SK-MEL-5 (cell line): ENCODE measurements around the gene LMO1. TPM values are rescaled to one million over a fixed set of nuclear protein-coding genes. Genes with fewer than 3 reads are reported as not detected.

Experiments used
- DNase-seq: peaks from one replicate; pipeline ENCODE4 v3.0.0-alpha.2; 2016; ENCODE audit warnings: low read depth, low spot score
- in situ Hi-C: cut with HindIII; loops from 2 replicates; pipeline ENCODE4 v1.10.0; 2016; ENCODE audit warnings: low sequenced_read_pairs, high pct_unique_total_duplicates, low pct_unique_long_range_greater_than_20kb
- total RNA-seq: library from RNA; depleted of rRNA; stranded (reverse); fragments of >200 nt; shearing (Covaris generic); gene quantifications from 2 replicates; pipeline ENCODE4 v1.2.3, GENCODE V29; 2014

Gene LMO1
- total RNA-seq, 1 experiment from 2014 or later = not detected

- in situ Hi-C loops = no loop called here
These were observed 7.2 kb downstream of the LMO1 start for GRCh38 chr11:8256271-8257002.

GRCh38 chr11:8253566-8253965, 10.1 kb downstream of the LMO1 start:
- no peak for DNase-seq
- in situ Hi-C loops = no loop called here

More at GRCh38 chr11:8256271-8257002, 7.2 kb downstream of the LMO1 start:
- DNase-seq = no peak

DNA sequence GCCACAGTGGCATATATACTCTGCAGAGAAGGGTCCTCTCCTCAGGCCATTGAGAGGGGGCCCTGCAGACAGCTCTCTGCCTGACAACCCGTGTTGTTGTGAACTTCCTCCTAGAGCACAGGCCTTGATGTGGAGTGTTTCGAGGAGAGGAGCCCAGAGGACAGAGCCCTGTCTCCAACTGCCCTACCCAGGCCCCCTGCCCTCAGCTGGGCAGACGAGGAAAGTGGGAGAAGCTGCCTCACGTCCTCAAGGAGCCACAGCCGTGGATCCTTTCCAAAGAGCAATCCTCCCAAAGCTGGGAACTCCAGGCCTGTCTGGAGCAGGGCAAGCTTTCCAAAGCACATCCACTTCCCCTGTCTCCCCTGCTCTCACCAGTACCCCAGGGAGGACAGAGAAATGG, 10.7 kb downstream of the LMO1 start:
- in situ Hi-C loops = no loop called here
- no peak for DNase-seq

- in situ Hi-C loops = no loop called here
- no peak for DNase-seq
These were observed 11.3 kb downstream of the LMO1 start for GRCh38 chr11:8252388-8252787.

DNA sequence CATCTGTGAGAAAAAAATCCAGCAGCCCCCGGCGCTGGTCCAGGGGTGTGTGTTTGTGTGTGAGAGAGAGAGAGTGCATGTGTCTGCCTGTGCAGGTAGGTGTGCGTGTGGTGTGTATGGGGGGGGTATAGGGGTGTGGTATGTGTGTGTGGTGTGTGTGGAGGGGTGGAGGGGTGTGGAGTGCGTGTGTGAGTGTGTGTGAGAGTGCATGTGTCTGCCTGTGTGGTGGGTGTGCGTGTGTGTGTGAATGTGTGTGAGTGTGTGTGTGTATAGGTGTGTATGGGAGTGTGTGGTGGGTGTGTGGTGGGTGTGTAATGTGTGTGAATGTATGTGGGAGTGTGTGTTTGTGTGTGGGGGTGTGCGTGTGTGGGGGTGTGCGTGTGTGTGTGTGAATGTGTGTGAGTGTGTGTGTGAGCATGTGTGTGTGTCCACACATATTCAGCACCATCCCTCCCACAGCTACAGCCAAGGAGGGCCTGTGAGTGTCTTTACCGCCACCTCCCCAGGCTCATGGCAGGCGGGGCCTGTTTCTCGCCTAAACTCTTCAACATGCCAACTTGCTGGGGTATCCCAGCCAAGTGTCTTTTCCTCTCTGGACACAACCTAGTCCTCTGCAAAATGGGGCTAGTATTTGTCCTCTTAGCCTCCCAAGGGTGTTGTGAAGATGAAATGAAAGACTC, 11.9 kb downstream of the LMO1 start:
- no peak for DNase-seq
- in situ Hi-C loops = no loop called here

DNA sequence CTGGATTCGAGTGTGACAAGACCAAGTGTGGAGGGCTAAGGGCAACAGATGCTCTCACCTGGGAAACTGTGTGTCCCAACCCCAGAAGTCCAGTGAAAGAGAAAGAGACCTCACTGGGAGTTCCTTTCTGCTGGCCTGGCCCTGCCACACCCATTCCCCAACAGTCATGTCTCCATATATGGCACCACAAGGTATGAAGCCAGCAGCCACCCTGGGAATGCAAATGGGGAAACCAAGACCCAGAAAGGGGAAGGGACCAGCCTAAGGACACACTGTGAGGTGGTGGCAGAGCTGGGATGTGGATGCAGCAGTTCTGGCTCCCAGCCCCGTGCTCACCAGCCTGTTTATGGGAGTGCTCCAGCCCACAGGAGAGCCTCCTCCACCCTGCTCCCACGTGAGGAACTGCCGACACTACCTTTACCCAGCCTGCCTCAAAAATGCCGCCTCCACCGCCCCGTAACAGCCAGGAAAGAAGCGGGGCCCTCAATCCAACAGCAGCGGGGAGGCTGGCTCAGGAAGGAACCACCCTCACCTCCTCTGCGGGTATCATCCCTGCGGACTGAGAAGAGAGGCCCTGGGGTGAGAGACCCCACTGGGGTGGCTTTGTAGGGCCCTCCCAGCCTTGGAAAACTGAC, 12.6 kb downstream of the LMO1 start:
- in situ Hi-C loops = no loop called here
- DNase-seq = no peak

GRCh38 chr11:8250434-8250833, 13.2 kb downstream of the LMO1 start:
- no peak for DNase-seq
- in situ Hi-C loops = no loop called here

DNA sequence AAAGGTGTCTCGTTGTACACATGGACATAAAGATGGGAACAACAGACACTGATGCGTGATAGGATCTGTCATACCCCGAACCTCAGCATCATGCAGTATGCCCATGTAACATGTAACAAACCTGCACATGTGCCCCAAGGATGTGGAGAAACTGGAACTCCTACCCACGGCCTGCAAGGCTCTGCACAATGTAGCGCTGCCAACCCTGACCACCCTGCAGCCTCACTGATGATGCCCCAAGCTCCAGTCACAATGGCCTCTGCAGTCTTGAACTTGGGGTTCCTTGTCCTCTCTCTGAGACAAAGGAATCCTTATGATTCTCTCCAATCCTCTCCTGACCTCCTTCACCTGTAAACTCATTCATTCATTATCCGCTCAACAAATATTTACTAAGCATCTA, 14.2 kb downstream of the LMO1 start:
- DNase-seq = no peak
- in situ Hi-C loops = no loop called here

DNA sequence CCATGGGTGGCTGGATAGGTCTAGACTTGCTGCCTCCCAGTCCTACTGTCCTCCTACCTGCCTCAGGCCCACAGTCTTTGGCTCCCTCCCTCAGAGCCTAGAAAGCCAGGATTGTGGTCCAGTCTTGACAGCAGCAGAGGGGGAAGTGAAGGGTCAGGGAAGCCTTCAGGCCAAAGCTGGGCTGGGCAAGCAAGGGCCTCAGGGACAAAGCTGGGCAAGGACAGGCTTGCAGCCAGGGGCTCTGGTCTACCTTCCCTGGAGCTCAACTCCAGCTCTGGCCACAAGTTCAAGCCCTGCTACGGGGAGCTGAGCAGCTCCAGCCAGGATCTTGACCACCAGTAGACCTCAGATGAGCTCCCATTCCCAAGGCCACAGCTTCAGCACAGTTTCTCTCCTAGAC, 14.9 kb downstream of the LMO1 start:
- DNase-seq = no peak
- in situ Hi-C loops = no loop called here

DNA sequence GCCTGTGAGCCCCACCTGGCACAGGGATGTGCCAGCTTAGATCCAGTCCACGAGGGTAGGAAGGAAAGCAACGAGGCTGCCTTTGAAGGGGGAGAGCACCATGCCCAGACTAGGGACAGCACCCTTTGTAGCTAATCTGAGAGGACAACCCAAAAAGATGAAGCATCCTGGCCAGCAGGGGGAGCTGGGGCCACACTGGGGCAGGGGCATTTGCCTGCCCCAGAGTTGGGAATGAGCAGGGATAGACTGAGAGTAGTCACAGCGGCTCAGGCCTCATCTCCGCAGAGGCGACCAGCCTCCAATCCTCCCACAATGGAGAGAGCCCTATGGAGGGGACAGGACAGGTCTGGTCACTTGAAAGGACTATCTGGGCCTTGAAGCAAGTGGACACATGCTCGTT, 16.4 kb downstream of the LMO1 start:
- DNase-seq = peak; percentile 63
- in situ Hi-C loops = no loop called here

DNA sequence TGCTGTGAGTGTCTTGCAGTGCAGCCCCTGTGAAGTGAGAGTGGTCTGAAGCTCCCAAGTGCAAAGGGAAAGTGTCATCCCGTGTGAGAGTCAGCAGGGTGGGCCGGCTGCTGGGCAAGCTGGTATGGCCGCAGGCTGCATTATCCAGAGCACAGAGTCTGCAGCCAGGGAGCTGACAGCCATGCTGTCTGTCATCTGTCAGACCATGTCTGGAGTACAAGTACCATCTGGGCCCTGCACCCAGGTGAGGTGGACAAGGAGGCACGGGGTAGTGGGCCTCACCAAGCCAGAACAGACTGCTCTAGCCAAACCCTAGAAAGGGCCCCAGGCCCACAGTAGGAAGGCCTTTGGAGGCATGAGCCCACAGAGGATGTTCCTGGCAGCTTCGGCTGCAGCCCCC, 20.2 kb downstream of the LMO1 start:
- no peak for DNase-seq
- in situ Hi-C loops = no loop called here

GRCh38 chr11:8242499-8243280, 21.0 kb downstream of the LMO1 start:
- DNase-seq = no peak
- in situ Hi-C loops = no loop called here

DNA sequence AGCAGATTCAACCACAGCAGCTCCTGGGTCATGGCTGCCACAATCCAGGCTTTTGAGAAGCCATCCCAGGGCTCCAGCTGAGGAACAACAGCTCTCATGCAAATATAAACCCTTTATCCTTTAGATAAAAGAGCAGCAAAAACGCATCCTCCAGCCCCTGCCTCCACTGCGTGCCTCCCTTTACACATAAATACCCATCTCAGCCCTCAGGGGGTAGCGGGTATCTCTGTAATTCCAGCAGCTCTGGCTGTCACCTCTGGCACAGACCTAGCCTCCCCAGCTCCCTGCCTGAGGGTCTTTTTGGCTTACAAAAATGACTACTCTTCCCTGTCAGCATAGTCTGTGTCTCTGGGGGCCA, 21.6 kb downstream of the LMO1 start:
- in situ Hi-C loops = no loop called here
- DNase-seq = no peak

GRCh38 chr11:8241373-8242117, 22.1 kb downstream of the LMO1 start:
- DNase-seq = no peak
- in situ Hi-C loops = no loop called here

GRCh38 chr11:8239536-8240228, 24.0 kb downstream of the LMO1 start:
- in situ Hi-C loops = no loop called here
- peak; percentile 48 for DNase-seq

DNA sequence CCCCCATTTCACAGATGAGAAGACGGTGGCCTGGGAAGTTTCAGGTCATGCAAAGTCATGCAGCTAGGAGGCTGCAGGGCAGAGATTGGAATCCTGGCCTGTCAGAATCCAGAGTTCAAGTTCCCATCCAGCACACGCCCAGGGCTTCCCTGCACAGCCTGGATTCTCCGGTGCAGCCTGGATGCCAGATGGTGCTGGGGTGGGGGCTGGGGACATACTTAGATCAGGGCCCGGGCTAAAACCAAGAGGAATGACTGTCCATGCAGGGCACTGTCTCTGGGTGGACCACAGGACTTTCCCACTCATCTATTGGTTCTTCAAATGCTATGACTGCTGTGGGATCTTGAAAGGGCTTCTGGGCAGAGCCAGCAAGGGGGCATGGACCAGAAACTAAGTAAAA, 24.6 kb downstream of the LMO1 start:
- no peak for DNase-seq
- in situ Hi-C loops = no loop called here

GRCh38 chr11:8237453-8237852, 26.2 kb downstream of the LMO1 start:
- in situ Hi-C loops = no loop called here
- no peak for DNase-seq
